SK-N-SH treated with all-trans-retinoic acid at 6 μM for 48 hours (cell line): ENCODE measurements around the gene FARS2.

Experiments used
- ATAC-seq: fragments of 200-7000 bp; cut with Tn5 transposase; 3 replicates; pipeline ENCODE4 v1.9.1; 2020; ENCODE audit warnings: mild to moderate bottlenecking, moderate library complexity
- ARNTL ChIP-seq: fragments of 450-650 bp; formaldehyde crosslinking; IDR thresholded peaks from 2 replicates; pipeline ENCODE4 v1.5.0; 2020; ENCODE audit warnings: low read depth, mild to moderate bottlenecking, moderate library complexity, borderline replicate concordance
- BACH2 ChIP-seq: fragments of 250-450 bp; sonication (Bioruptor Pico); IDR thresholded peaks from 2 replicates; pipeline ENCODE4 v1.9.0; 2021; ENCODE audit warnings: mild to moderate bottlenecking, borderline replicate concordance
- CSDC2 ChIP-seq: fragments of 250-450 bp; sonication (Bioruptor Pico); IDR thresholded peaks from 2 replicates; pipeline ENCODE4 v1.5.0; 2020; ENCODE audit warnings: mild to moderate bottlenecking, moderate library complexity
- GLIS3 ChIP-seq: fragments of 250-450 bp; sonication (Bioruptor Pico); IDR thresholded peaks from 2 replicates; pipeline ENCODE4 v1.5.0; 2020; ENCODE audit warnings: mild to moderate bottlenecking, moderate library complexity
- PATZ1 ChIP-seq: fragments of 250-450 bp; sonication (Bioruptor Pico); IDR thresholded peaks from 2 replicates; pipeline ENCODE4 v1.8.0; 2020; ENCODE audit warnings: mild to moderate bottlenecking, moderate library complexity, borderline replicate concordance
- PPARA ChIP-seq: fragments of 250-450 bp; sonication (Bioruptor Pico); IDR thresholded peaks from 2 replicates; pipeline ENCODE4 v1.5.0; 2020; ENCODE audit warnings: mild to moderate bottlenecking, borderline replicate concordance
- RARB ChIP-seq: fragments of 250-450 bp; sonication (Bioruptor Pico); IDR thresholded peaks from 2 replicates; pipeline ENCODE4 v1.8.0; 2021; ENCODE audit warnings: mild to moderate bottlenecking, moderate library complexity
- SNAI2 ChIP-seq: fragments of 250-450 bp; sonication (Bioruptor Pico); IDR thresholded peaks from 2 replicates; pipeline ENCODE4 v1.5.0; 2020; ENCODE audit warnings: mild to moderate bottlenecking, moderate library complexity
- TCF4 ChIP-seq: fragments of 250-450 bp; sonication (Bioruptor Pico); IDR thresholded peaks from 2 replicates; pipeline ENCODE4 v1.8.0; 2021; ENCODE audit warnings: mild to moderate bottlenecking, moderate library complexity, borderline replicate concordance
- TOX ChIP-seq: fragments of 250-450 bp; sonication (Bioruptor Pico); IDR thresholded peaks from 2 replicates; pipeline ENCODE4 v1.8.0; 2021; ENCODE audit warnings: mild to moderate bottlenecking, moderate library complexity, borderline replicate concordance
- TSHZ2 ChIP-seq: fragments of 250-450 bp; sonication (Bioruptor Pico); IDR thresholded peaks from 2 replicates; pipeline ENCODE4 v1.5.0; 2020; ENCODE audit warnings: mild to moderate bottlenecking, moderate library complexity
- ZC3H10 ChIP-seq: fragments of 250-450 bp; sonication (Bioruptor Pico); IDR thresholded peaks from 2 replicates; pipeline ENCODE4 v1.5.1; 2021; ENCODE audit warnings: mild to moderate bottlenecking, moderate library complexity
- ZFP30 ChIP-seq: fragments of 450-650 bp; formaldehyde crosslinking; IDR thresholded peaks from 2 replicates; pipeline ENCODE4 v1.5.0; 2022; ENCODE audit warnings: mild to moderate bottlenecking, moderate library complexity
- ZNF70 ChIP-seq: fragments of 450-650 bp; formaldehyde crosslinking; IDR thresholded peaks from 2 replicates; pipeline ENCODE4 v1.5.0; 2020; ENCODE audit warnings: mild to moderate bottlenecking, moderate library complexity
- ZNF8 ChIP-seq: fragments of 450-650 bp; formaldehyde crosslinking; IDR thresholded peaks from 2 replicates; pipeline ENCODE4 v1.5.0; 2020; ENCODE audit warnings: mild to moderate bottlenecking, moderate library complexity
- TF ChIP-seq, protein P1 (sequence below): fragments of 250-450 bp; sonication (Bioruptor Pico); IDR thresholded peaks from 2 replicates; pipeline ENCODE4 v1.5.1; 2020; ENCODE audit warnings: low read depth, mild to moderate bottlenecking, moderate library complexity
- TF ChIP-seq, protein P2 (sequence below): fragments of 250-450 bp; sonication (Bioruptor Pico); IDR thresholded peaks from 2 replicates; pipeline ENCODE4 v1.8.0; 2021; ENCODE audit warnings: low read depth, mild to moderate bottlenecking, moderate library complexity, borderline replicate concordance
- TF ChIP-seq, protein P3 (sequence below): fragments of 250-450 bp; sonication (Bioruptor Pico); IDR thresholded peaks from 2 replicates; pipeline ENCODE4 v1.5.1; 2021; ENCODE audit warnings: mild to moderate bottlenecking, moderate library complexity

Gene FARS2

GRCh38 chr6:5333658-5334057 lies 72.3 kb downstream of the FARS2 start:
- peak; percentile 33; the same call in 1 of the 3 replicates for ATAC-seq
- TF ChIP-seq ARNTL (CRISPR knock-in tag) (no peak), SNAI2 (CRISPR knock-in tag) (no peak), TSHZ2 (no peak), ZNF70 (CRISPR knock-in tag) (no peak), PATZ1 (no peak), ZC3H10 (CRISPR knock-in tag) (no peak), TCF4 (no peak), GLIS3 (CRISPR knock-in tag) (no peak), BACH2 (CRISPR knock-in tag) (no peak), RARB (CRISPR knock-in tag) (no peak), CSDC2 (no peak), ZNF8 (CRISPR knock-in tag) (no peak)
- TF ChIP-seq, protein P1, sequence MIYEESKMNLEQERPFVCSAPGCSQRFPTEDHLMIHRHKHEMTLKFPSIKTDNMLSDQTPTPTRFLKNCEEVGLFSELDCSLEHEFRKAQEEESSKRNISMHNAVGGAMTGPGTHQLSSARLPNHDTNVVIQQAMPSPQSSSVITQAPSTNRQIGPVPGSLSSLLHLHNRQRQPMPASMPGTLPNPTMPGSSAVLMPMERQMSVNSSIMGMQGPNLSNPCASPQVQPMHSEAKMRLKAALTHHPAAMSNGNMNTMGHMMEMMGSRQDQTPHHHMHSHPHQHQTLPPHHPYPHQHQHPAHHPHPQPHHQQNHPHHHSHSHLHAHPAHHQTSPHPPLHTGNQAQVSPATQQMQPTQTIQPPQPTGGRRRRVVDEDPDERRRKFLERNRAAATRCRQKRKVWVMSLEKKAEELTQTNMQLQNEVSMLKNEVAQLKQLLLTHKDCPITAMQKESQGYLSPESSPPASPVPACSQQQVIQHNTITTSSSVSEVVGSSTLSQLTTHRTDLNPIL (CRISPR knock-in tag), result no peak
- TF ChIP-seq, protein P2, sequence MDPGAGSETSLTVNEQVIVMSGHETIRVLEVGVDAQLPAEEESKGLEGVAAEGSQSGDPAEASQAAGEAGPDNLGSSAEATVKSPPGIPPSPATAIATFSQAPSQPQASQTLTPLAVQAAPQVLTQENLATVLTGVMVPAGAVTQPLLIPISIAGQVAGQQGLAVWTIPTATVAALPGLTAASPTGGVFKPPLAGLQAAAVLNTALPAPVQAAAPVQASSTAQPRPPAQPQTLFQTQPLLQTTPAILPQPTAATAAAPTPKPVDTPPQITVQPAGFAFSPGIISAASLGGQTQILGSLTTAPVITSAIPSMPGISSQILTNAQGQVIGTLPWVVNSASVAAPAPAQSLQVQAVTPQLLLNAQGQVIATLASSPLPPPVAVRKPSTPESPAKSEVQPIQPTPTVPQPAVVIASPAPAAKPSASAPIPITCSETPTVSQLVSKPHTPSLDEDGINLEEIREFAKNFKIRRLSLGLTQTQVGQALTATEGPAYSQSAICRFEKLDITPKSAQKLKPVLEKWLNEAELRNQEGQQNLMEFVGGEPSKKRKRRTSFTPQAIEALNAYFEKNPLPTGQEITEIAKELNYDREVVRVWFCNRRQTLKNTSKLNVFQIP (CRISPR knock-in tag), result no peak
- TF ChIP-seq, protein P3, sequence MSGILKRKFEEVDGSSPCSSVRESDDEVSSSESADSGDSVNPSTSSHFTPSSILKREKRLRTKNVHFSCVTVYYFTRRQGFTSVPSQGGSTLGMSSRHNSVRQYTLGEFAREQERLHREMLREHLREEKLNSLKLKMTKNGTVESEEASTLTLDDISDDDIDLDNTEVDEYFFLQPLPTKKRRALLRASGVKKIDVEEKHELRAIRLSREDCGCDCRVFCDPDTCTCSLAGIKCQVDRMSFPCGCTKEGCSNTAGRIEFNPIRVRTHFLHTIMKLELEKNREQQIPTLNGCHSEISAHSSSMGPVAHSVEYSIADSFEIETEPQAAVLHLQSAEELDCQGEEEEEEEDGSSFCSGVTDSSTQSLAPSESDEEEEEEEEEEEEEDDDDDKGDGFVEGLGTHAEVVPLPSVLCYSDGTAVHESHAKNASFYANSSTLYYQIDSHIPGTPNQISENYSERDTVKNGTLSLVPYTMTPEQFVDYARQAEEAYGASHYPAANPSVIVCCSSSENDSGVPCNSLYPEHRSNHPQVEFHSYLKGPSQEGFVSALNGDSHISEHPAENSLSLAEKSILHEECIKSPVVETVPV (CRISPR knock-in tag), result no peak

DNA sequence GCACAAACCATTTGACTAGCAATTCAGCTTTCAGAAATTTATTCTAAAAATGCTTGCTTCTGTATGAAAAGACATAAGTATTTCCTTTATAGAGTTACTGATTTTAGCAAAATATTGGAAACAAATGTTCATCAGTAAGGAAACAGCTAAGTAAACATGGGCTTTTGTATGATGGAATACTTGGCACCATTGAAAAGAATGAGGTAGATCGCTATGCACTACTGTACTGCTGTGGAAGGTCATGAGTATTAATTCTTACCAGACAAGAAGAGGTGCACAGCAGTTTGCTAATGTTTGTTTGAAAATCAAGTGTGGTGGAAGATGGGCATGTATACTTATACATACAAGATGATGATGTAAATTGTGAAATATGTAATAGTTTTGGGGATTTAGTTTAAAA lies 73.0 kb downstream of the FARS2 start:
- ATAC-seq, result no peak
- TF ChIP-seq ZFP30 (CRISPR knock-in tag), result no peak

DNA sequence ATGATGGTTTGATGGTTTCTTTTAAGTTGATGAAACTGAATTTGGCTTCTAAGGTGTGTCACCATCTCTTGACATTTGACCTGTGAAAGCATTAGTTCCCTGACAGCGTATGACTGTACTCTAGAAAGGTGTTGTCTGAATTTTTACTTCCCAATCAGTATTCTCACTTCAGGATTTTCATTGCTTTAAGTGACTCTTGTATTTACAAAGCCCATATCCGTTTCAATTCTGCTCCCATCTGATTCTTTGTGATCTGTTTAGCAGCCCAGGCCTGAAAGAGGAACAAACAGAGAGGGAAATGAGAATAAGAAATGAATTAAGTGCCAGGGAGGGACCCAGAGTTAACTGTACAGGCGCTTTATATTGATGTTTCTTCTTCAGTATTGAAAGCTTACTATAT lies 73.7 kb downstream of the FARS2 start:
- ATAC-seq, result no peak
- TF ChIP-seq ZNF8 (CRISPR knock-in tag) (no peak), ZNF70 (CRISPR knock-in tag) (no peak), PPARA (no peak), TOX (CRISPR knock-in tag) (no peak), ARNTL (CRISPR knock-in tag) (no peak), PATZ1 (no peak), CSDC2 (no peak), SNAI2 (CRISPR knock-in tag) (no peak), ZC3H10 (CRISPR knock-in tag) (no peak)
- TF ChIP-seq, all 23 proteins: peak for 0
